Stimulated activated CD4-positive, alpha-beta T cell treated with anti-CD3 and anti-CD28 coated beads, Interleukin-1b, Interleukin-23, amount 100 ng/mL, for 48 hours (primary cell): Measurements from ENCODE around the gene AXIN2.
"Not testable (repeated sequence)": the region's sequence is repeated elsewhere in the genome, so short reads cannot be mapped to it uniquely, and the experiment has no call there.

ENCODE experiments used
- DNase-seq: peaks from one replicate; pipeline ENCODE4 v3.0.0-alpha.2; 2020

The AXIN2 gene

GRCh38 chr17:65536573-65537342, 24.7 kb downstream of the AXIN2 start:
- no peak for DNase-seq

GRCh38 chr17:65535777-65536572, 25.5 kb downstream of the AXIN2 start:
- no peak for DNase-seq

- DNase-seq = no peak
These were observed 27.5 kb downstream of the AXIN2 start for GRCh38 chr17:65533852-65534457.

- no peak for DNase-seq
These were observed 28.2 kb downstream of the AXIN2 start for GRCh38 chr17:65533056-65533745.

- no peak for DNase-seq
These were observed 29.2 kb downstream of the AXIN2 start for GRCh38 chr17:65532101-65532890.

GRCh38 chr17:65531256-65532100, 30.0 kb downstream of the AXIN2 start:
- DNase-seq = no peak

- DNase-seq = no peak
These were observed 30.8 kb downstream of the AXIN2 start for GRCh38 chr17:65530523-65531255.

- DNase-seq = no peak
These were observed 31.5 kb downstream of the AXIN2 start for GRCh38 chr17:65529761-65530522.

GRCh38 chr17:65529040-65529633, 32.3 kb downstream of the AXIN2 start:
- DNase-seq = no peak

- DNase-seq = no peak
These were observed 33.4 kb downstream of the AXIN2 start for GRCh38 chr17:65527857-65528591.

- no peak for DNase-seq
These were observed 34.1 kb downstream of the AXIN2 start for GRCh38 chr17:65527381-65527780.

- not testable (repeated sequence) for DNase-seq
These were observed 34.6 kb downstream of the AXIN2 start for GRCh38 chr17:65526854-65527253.

GRCh38 chr17:65523853-65524664, 37.4 kb downstream of the AXIN2 start:
- DNase-seq = no peak

GRCh38 chr17:65523411-65523810, 38.0 kb downstream of the AXIN2 start:
- DNase-seq = no peak

GRCh38 chr17:65522751-65523404, 38.6 kb downstream of the AXIN2 start:
- no peak for DNase-seq

GRCh38 chr17:65519462-65519861, 42.0 kb downstream of the AXIN2 start:
- DNase-seq = no peak

GRCh38 chr17:65518256-65518655, 43.2 kb downstream of the AXIN2 start:
- DNase-seq = no peak
